ENCODE data around the gene ZDHHC16. TPM values are rescaled to one million over a fixed set of nuclear protein-coding genes. Genes with fewer than 3 reads are reported as not detected.
"Not testable (repeated sequence)": the region's sequence is repeated elsewhere in the genome, so short reads cannot be mapped to it uniquely, and the experiment has no call there.

Gene ZDHHC16
- total RNA-seq, 4 donors from 2014 or later, result 36.1 to 52.5 (median 36.5) TPM

- 78 to 80% methylated on average over 10 of the region's 10 CpGs for WGBS, 2 donors
- no peak overlapping the region for H3K4me3 ChIP-seq (replicated peaks in 1 of 3)
- DNase-seq, result no peak
- peaks cover 0 to 8% of the 10 kb centered on the region in 2 donors for H3K4me1 ChIP-seq
- H3K27me3 ChIP-seq, result no peaks in the 10 kb centered on the region
- H3K9me3 ChIP-seq, result no peaks in the 10 kb centered on the region
- TF ChIP-seq CTCF (IDR thresholded peaks at IDR 0.05) (no peak), POLR2A (IDR thresholded peaks at IDR 0.05) (no peak)
- intact Hi-C loops (cut with DNase I), result no loop called here
- H3K36me3 ChIP-seq, result no peaks in the 10 kb centered on the region
- H3K27ac ChIP-seq, result no peak overlapping the region
Measured at GRCh38 chr10:97408496-97408992, 37.4 kb upstream of the ZDHHC16 start.

GRCh38 chr10:97411406-97411805 lies 34.6 kb upstream of the ZDHHC16 start:
- Histone ChIP-seq H3K27me3 (no peaks in the 10 kb centered on the region), H3K27ac (no peak overlapping the region), H3K4me1 (peaks cover 3 to 15% of the 10 kb centered on the region in 2 donors), H3K9me3 (no peaks in the 10 kb centered on the region), H3K36me3 (no peaks in the 10 kb centered on the region), H3K4me3 (replicated peaks in 1 of 3) (no peak overlapping the region)
- WGBS, 2 donors, result 68 to 89% methylated on average over 4 of the region's 4 CpGs
- intact Hi-C loops (cut with DNase I), result no loop called here
- no peak for DNase-seq
- TF ChIP-seq CTCF (IDR thresholded peaks at IDR 0.05) (no peak), POLR2A (IDR thresholded peaks at IDR 0.05) (no peak)

GRCh38 chr10:97412891-97413304 lies 33.1 kb upstream of the ZDHHC16 start:
- TF ChIP-seq POLR2A (IDR thresholded peaks at IDR 0.05) (no peak), CTCF (IDR thresholded peaks at IDR 0.05) (no peak)
- intact Hi-C loops (cut with DNase I), result no loop called here
- DNase-seq, result no peak
- H3K36me3 ChIP-seq, result no peaks in the 10 kb centered on the region
- WGBS, 2 donors, result 92 to 94% methylated on average over 10 of the region's 10 CpGs
- H3K4me3 ChIP-seq (replicated peaks in 1 of 3), result no peak overlapping the region
- H3K27me3 ChIP-seq, result no peaks in the 10 kb centered on the region
- H3K9me3 ChIP-seq, result no peaks in the 10 kb centered on the region
- no peak overlapping the region for H3K27ac ChIP-seq
- H3K4me1 ChIP-seq, result peaks cover 3 to 7% of the 10 kb centered on the region in 2 donors

DNA sequence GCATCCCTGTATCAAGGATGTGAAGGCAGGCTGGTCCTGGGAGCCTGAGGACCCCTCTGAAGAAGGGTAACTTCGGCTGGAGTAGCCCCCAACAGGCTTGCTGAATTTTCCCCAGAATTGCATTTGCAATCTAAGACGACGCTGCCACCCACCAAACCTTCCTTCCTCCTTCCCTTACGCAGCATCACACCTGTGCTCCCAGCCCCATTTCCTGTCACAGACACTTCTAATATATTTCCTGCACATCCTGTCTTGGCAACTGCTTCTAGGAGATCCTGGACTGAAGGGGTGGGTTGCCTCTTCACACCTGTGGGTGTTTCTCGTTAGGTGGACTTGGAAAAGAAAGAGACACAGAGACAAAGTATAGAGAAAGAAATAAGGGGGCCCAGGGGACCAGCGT lies 29.4 kb upstream of the ZDHHC16 start:
- no peak for DNase-seq
- no peaks in the 10 kb centered on the region for H3K27me3 ChIP-seq
- H3K27ac ChIP-seq, result no peak overlapping the region
- peaks cover 12 to 14% of the 10 kb centered on the region in 2 donors for H3K4me1 ChIP-seq
- no peaks in the 10 kb centered on the region for H3K36me3 ChIP-seq
- intact Hi-C loops (cut with DNase I), result no loop called here
- WGBS, 2 donors, result 78 to 79% methylated on average over 6 of the region's 6 CpGs
- no peaks in the 10 kb centered on the region for H3K9me3 ChIP-seq
- no peak overlapping the region for H3K4me3 ChIP-seq (replicated peaks in 1 of 3)
- TF ChIP-seq CTCF (IDR thresholded peaks at IDR 0.05), result no peak
- TF ChIP-seq POLR2A (IDR thresholded peaks at IDR 0.05), result no peak

DNA sequence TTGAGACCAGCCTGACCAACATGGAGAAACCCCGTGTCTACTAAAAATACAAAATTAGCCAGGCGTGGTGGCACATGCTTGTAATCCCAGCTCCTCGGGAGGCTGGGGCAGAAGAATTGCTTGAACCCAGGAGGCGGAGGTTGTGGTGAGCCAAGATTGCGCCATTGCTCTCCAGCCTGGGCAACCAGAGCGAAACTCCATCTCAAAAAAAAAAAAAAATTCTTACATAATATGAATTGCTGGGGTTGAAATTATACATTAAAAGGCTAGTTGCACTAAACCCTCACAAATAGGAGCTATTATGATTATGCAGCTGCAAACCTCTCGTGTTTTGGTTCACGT lies 22.2 kb upstream of the ZDHHC16 start:
- intact Hi-C loops (cut with DNase I), result not testable (repeated sequence)

More for the DNA sequence above, 22.2 kb upstream of the ZDHHC16 start:
- not testable (repeated sequence) for H3K27me3 ChIP-seq; DNase-seq; H3K36me3 ChIP-seq; H3K9me3 ChIP-seq; H3K4me3 ChIP-seq (replicated peaks in 1 of 3)
- peaks cover 20 to 23% of the 10 kb centered on the region in 2 donors for H3K4me1 ChIP-seq
- WGBS, 2 donors, result 70 to 71% methylated on average over 8 of the region's 8 CpGs
- H3K27ac ChIP-seq, result peak overlapping the region in 2 of 3 donors; percentile 34 to 53
